ENCODE data around the gene FUT4. TPM values are rescaled to one million over a fixed set of nuclear protein-coding genes. Genes with fewer than 3 reads are reported as not detected.

The FUT4 gene
- total RNA-seq, 3 donors from 2014 or later: 7.6 to 8.2 (median 7.9) TPM

- H3K4me1 Mint-ChIP-seq (ENCODE audit: low read depth): no peaks in the 10 kb centered on the region
- H3K36me3 Mint-ChIP-seq (ENCODE audit: insufficient read depth): no peaks in the 10 kb centered on the region
- no peaks in the 10 kb centered on the region for H3K27me3 Mint-ChIP-seq (ENCODE audit: low read depth)
- H3K4me3 Mint-ChIP-seq: no peak overlapping the region
- ATAC-seq (no peak), DNase-seq (no peak)
- no peaks in the 10 kb centered on the region for H3K9me3 Mint-ChIP-seq
Measured at GRCh38 chr11:94590352-94591041, 46.8 kb downstream of the FUT4 start.

GRCh38 chr11:94593030-94593429 lies 49.3 kb downstream of the FUT4 start:
- H3K4me3 Mint-ChIP-seq: no peak overlapping the region
- H3K27me3 Mint-ChIP-seq (ENCODE audit: low read depth): no peaks in the 10 kb centered on the region
- ATAC-seq (no peak), DNase-seq (no peak)
- H3K36me3 Mint-ChIP-seq (ENCODE audit: insufficient read depth): no peaks in the 10 kb centered on the region
- no peaks in the 10 kb centered on the region for H3K4me1 Mint-ChIP-seq (ENCODE audit: low read depth)
- no peaks in the 10 kb centered on the region for H3K9me3 Mint-ChIP-seq

GRCh38 chr11:94595076-94595475 lies 51.4 kb downstream of the FUT4 start:
- ATAC-seq (no peak), DNase-seq (no peak)
- H3K4me1 Mint-ChIP-seq (ENCODE audit: low read depth): no peaks in the 10 kb centered on the region
- H3K36me3 Mint-ChIP-seq (ENCODE audit: insufficient read depth): peaks cover under 1% of the 10 kb centered on the region
- no peak overlapping the region for H3K4me3 Mint-ChIP-seq
- no peaks in the 10 kb centered on the region for H3K27me3 Mint-ChIP-seq (ENCODE audit: low read depth)
- H3K9me3 Mint-ChIP-seq: peaks cover 2% of the 10 kb centered on the region

- peaks cover 4% of the 10 kb centered on the region for H3K36me3 Mint-ChIP-seq (ENCODE audit: insufficient read depth)
- DNase-seq: no peak
- H3K4me3 Mint-ChIP-seq: no peak overlapping the region
- no peak for ATAC-seq
- H3K4me1 Mint-ChIP-seq (ENCODE audit: low read depth): peaks cover under 1% of the 10 kb centered on the region
- H3K9me3 Mint-ChIP-seq: peaks cover 5% of the 10 kb centered on the region
- H3K27me3 Mint-ChIP-seq (ENCODE audit: low read depth): no peaks in the 10 kb centered on the region
Measured at GRCh38 chr11:94597896-94598295, 54.2 kb downstream of the FUT4 start.

Other genes starting within 250 kb of the FUT4 start
- not detected for gene IZUMO1R, start 239.3 kb upstream of the FUT4 start, total RNA-seq
- under 1 TPM in 1 of 3 donors, not detected in 2; 0.05 TPM for gene GPR83, start 142.5 kb upstream of the FUT4 start, total RNA-seq
- 10 to 100 TPM; 28.6 to 34.3 (median 30.9) TPM for gene MRE11, start 50.1 kb upstream of the FUT4 start, total RNA-seq
- 10 to 100 TPM; 14.7 to 18.8 (median 17.2) TPM for gene ANKRD49, start 49.9 kb upstream of the FUT4 start, total RNA-seq
- not detected for gene C11orf97, start 31.5 kb upstream of the FUT4 start, total RNA-seq
- under 1 TPM; 0.32 to 0.54 (median 0.33) TPM for gene PIWIL4, start 23.4 kb downstream of the FUT4 start, total RNA-seq
- under 1 TPM; 0.25 to 0.73 (median 0.69) TPM for gene AMOTL1, start 224.4 kb downstream of the FUT4 start, total RNA-seq

All from activated T-cell treated with anti-CD3 and anti-CD28 coated beads, Interleukin-2, amount 50 U/mL, for 4 hours (primary cell).